AG04450 (cell line): Measurements from ENCODE around the gene PRKAR2B. TPM values are rescaled to one million over a fixed set of nuclear protein-coding genes. Genes with fewer than 3 reads are reported as not detected.

Experiments used
- CTCF ChIA-PET: fragments of 300-600, 350-600 bp; formaldehyde crosslinking; extraction: SDS; loops from one replicate; lab custom pipeline; 2022; ENCODE audit warnings: antibody characterized with exemption, inconsistent platforms; lab: Charles Lee
- POLR2A ChIA-PET: fragments of 350-600 bp; formaldehyde crosslinking; extraction: SDS; loops from one replicate; lab custom pipeline; 2021; ENCODE audit warnings: antibody characterized with exemption, inconsistent platforms; lab: Yijun Ruan, JAX
- DNase-seq: peaks from one replicate; pipeline ENCODE4 v3.0.0-alpha.2; 2011; ENCODE audit warnings: low read depth, low spot score
- H3K27ac ChIP-seq: one replicate; pipeline ENCODE4 v1.5.1; 2012; ENCODE audit warnings: low read depth, low read length, control low read depth
- H3K27me3 ChIP-seq: one replicate; pipeline ENCODE4 v1.6.0; 2012; ENCODE audit warnings: low read length; ENCODE audit not compliant: control insufficient read depth, insufficient read depth
- H3K4me3 ChIP-seq: 2 replicates; pipeline ENCODE4 v1.5.1; 2011; ENCODE audit warnings: mild to moderate bottlenecking, low read depth, low read length, control low read depth
- H3K9me3 ChIP-seq: 2 replicates; pipeline ENCODE4 v1.5.1; 2012; ENCODE audit warnings: low read length; ENCODE audit not compliant: control insufficient read depth, insufficient read depth
- CTCF ChIP-seq: IDR thresholded peaks from 2 replicates; pipeline ENCODE4 v1.5.1; 2011; ENCODE audit warnings: low read depth, low read length, control low read depth, inconsistent platforms
- polyA plus RNA-seq: library from polyadenylated mRNA; depleted of rRNA; stranded (reverse); fragments of >200 nt; gene quantifications from 2 replicates; pipeline ENCODE4 v1.2.3, GENCODE V29; 2011

Gene PRKAR2B
- polyA plus RNA-seq, 1 experiment: 13.0 TPM

GRCh38 chr7:107076781-107077698, 32.5 kb downstream of the PRKAR2B start:
- DNase-seq: no peak
- POLR2A ChIA-PET: no interaction called here
- no peaks in the 10 kb centered on the region for H3K27me3 ChIP-seq
- H3K4me3 ChIP-seq: no peak overlapping the region
- CTCF ChIA-PET: interaction anchor here (0.7 kb wide), 1 partner anchor 70 kb away, joined by 4 read pairs; no protein-coding TSS in a partner anchor
- no peak for TF ChIP-seq CTCF
- no peaks in the 10 kb centered on the region for H3K9me3 ChIP-seq
- no peak overlapping the region for H3K27ac ChIP-seq

GRCh38 chr7:107077699-107078516, 33.4 kb downstream of the PRKAR2B start:
- POLR2A ChIA-PET: no interaction called here

GRCh38 chr7:107078517-107078966, 34.0 kb downstream of the PRKAR2B start:
- Histone ChIP-seq H3K27me3 (no peaks in the 10 kb centered on the region), H3K9me3 (no peaks in the 10 kb centered on the region), H3K27ac (no peak overlapping the region), H3K4me3 (no peak overlapping the region)
- POLR2A ChIA-PET: no interaction called here
- peak; percentile 34 for DNase-seq
- TF ChIP-seq CTCF: no peak
- CTCF ChIA-PET: no interaction called here

More at GRCh38 chr7:107077699-107078516, 33.4 kb downstream of the PRKAR2B start:
- Histone ChIP-seq H3K4me3 (no peak overlapping the region), H3K27ac (no peak overlapping the region), H3K9me3 (no peaks in the 10 kb centered on the region), H3K27me3 (no peaks in the 10 kb centered on the region)
- DNase-seq: no peak
- CTCF ChIA-PET: interaction anchor here (0.6 to 0.7 kb wide), 2 partner anchors 69 to 85 kb away, joined by 3 to 4 read pairs; no protein-coding TSS in a partner anchor
- TF ChIP-seq CTCF: no peak

- POLR2A ChIA-PET: no interaction called here
- no peak overlapping the region for H3K4me3 ChIP-seq
- no peak for TF ChIP-seq CTCF
- H3K9me3 ChIP-seq: no peaks in the 10 kb centered on the region
- no peak for DNase-seq
- CTCF ChIA-PET: interaction anchor here (1.0 kb wide), 1 partner anchor 71 kb away, joined by 3 read pairs; no protein-coding TSS in a partner anchor
- no peak overlapping the region for H3K27ac ChIP-seq
- no peaks in the 10 kb centered on the region for H3K27me3 ChIP-seq
These were observed 34.9 kb downstream of the PRKAR2B start for GRCh38 chr7:107079212-107079940.
